K562 (cell line): Measurements from ENCODE around the gene ATF3. TPM values are rescaled to one million over a fixed set of nuclear protein-coding genes. Genes with fewer than 3 reads are reported as not detected.

Experiments
- BHLHE40 ChIP-seq: IDR thresholded peaks from 2 replicates; pipeline ENCODE4 v1.6.1; 2011; ENCODE audit warnings: low read length, improper control_type of control experiment
- CCAR2 ChIP-seq: fragments of 200-400 bp; formaldehyde crosslinking; IDR thresholded peaks from 2 replicates; pipeline ENCODE4 v1.6.1; 2017; ENCODE audit warnings: mild to moderate bottlenecking, low read depth, low read length
- EP300 ChIP-seq: IDR thresholded peaks from 2 replicates; pipeline ENCODE4 v1.6.1; 2012; ENCODE audit warnings: low read length, improper control_type of control experiment
- GATAD2B ChIP-seq: fragments of 450-650 bp; IDR thresholded peaks from 2 replicates; pipeline ENCODE4 v1.6.1; 2017; ENCODE audit warnings: mild to moderate bottlenecking, borderline replicate concordance
- KAT7 ChIP-seq: sonication (generic); formaldehyde crosslinking; IDR thresholded peaks from 2 replicates; pipeline ENCODE4 v1.8.0; 2022; ENCODE audit warnings: missing genetic modification reagents, mild to moderate bottlenecking, borderline replicate concordance
- MECOM ChIP-seq: fragments of 250-450 bp; sonication (Bioruptor Pico); IDR thresholded peaks from 2 replicates; pipeline ENCODE4 v1.8.0; 2022; ENCODE audit warnings: inconsistent platforms
- MEF2A ChIP-seq: IDR thresholded peaks from 2 replicates; pipeline ENCODE4 v1.6.1; 2011; ENCODE audit warnings: low read depth, mild to moderate bottlenecking, low read length, moderate library complexity; ENCODE audit not compliant: control insufficient read depth
- NFIX ChIP-seq: fragments of 250-450 bp; sonication (Bioruptor Pico); IDR thresholded peaks from 2 replicates; pipeline ENCODE4 v1.4.0; 2020; ENCODE audit warnings: low read depth, mild to moderate bottlenecking, moderate library complexity
- PHB2 ChIP-seq: fragments of 450-650 bp; IDR thresholded peaks from 2 replicates; pipeline ENCODE4 v1.6.1; 2017; ENCODE audit warnings: low read depth
- POU5F1 ChIP-seq: fragments of 150-350 bp; IDR thresholded peaks from 2 replicates; pipeline ENCODE4 v1.6.1; 2014; ENCODE audit warnings: borderline replicate concordance, low read length, low read depth, mild to moderate bottlenecking; ENCODE audit not compliant: partially characterized antibody
- RBFOX2 ChIP-seq: fragments of 200-400 bp; formaldehyde crosslinking; IDR thresholded peaks from 2 replicates; pipeline ENCODE4 v1.6.1; 2017; ENCODE audit warnings: low read depth, mild to moderate bottlenecking, low read length, moderate library complexity
- SAFB2 ChIP-seq: fragments of 200-400 bp; formaldehyde crosslinking; IDR thresholded peaks from 2 replicates; pipeline ENCODE4 v1.6.1; 2018; ENCODE audit warnings: borderline replicate concordance, low read length, low read depth, moderate library complexity; ENCODE audit not compliant: severe bottlenecking
- SRSF3 ChIP-seq: fragments of 200-400 bp; formaldehyde crosslinking; IDR thresholded peaks from 2 replicates; pipeline ENCODE4 v1.6.1; 2016; ENCODE audit warnings: mild to moderate bottlenecking, low read length, moderate library complexity; ENCODE audit not compliant: insufficient read depth
- SRSF9 ChIP-seq: fragments of 200-400 bp; formaldehyde crosslinking; IDR thresholded peaks from 2 replicates; pipeline ENCODE4 v1.6.1; 2017; ENCODE audit warnings: low read depth, low read length, borderline replicate concordance
- TCFL5 ChIP-seq: fragments of 250-450 bp; sonication (Bioruptor Pico); conservative IDR thresholded peaks from 2 replicates; pipeline ENCODE4 v1.6.1; 2021; ENCODE audit warnings: mild to moderate bottlenecking, moderate library complexity, matching md5 sums
- XRCC5 ChIP-seq: fragments of 200-400 bp; formaldehyde crosslinking; IDR thresholded peaks from 2 replicates; pipeline ENCODE4 v1.6.1; 2017; ENCODE audit warnings: low read depth, mild to moderate bottlenecking, low read length
- ZNF609 ChIP-seq: sonication (generic); formaldehyde crosslinking; IDR thresholded peaks from 2 replicates; pipeline ENCODE4 v1.8.1; 2023; ENCODE audit warnings: missing genetic modification reagents, mild to moderate bottlenecking, borderline replicate concordance
- ZNF77 ChIP-seq: fragments of 250-450 bp; sonication (Bioruptor Pico); IDR thresholded peaks from 2 replicates; pipeline ENCODE4 v1.5.0; 2020
- polyA plus RNA-seq, 8 experiments: library from polyadenylated mRNA; depleted of rRNA in 4 of 8; stranded (reverse) in 5 of 8; unstranded in 3 of 8; fragments of >200 nt; fragmentation: Nextera tagmentation in 2 of 8; fragmentation: Illumina TruSeq in 1 of 8; extraction: Ambion mirVana in 2 of 8; extraction: Trizol in 1 of 8; gene quantifications; 2 replicates each; pipeline versions ENCODE4 v1.2.1 to v1.2.3, GENCODE V29; 2011 to 2014; ENCODE audit warnings: inconsistent platforms in 1 of 8, missing spikeins in 1 of 8
- total RNA-seq, 7 experiments: library from RNA; depleted of rRNA in 6 of 7; stranded (reverse); fragments of >200 nt in 6 of 7; fragmentation: Illumina TruSeq in 2 of 7; extraction: Trizol in 2 of 7; gene quantifications; 2 replicates each; pipeline versions ENCODE4 v1.2.1 to v1.2.3, GENCODE V29; 2011 to 2021; ENCODE audit warnings: low replicate concordance in 1 of 7
- TF ChIP-seq, protein P1 (sequence below): fragments of 250-450 bp; sonication (Bioruptor Pico); IDR thresholded peaks from 2 replicates; pipeline ENCODE4 v1.4.0; 2020; ENCODE audit warnings: borderline replicate concordance
- TF ChIP-seq, protein P2 (sequence below): fragments of 250-450 bp; sonication (Bioruptor Pico); IDR thresholded peaks from 2 replicates; pipeline ENCODE4 v1.4.0; 2020; ENCODE audit warnings: mild to moderate bottlenecking, moderate library complexity

The ATF3 gene
- total and polyA plus RNA-seq, 9 of the 15 experiments (the other 6 are each of a cell fraction or from before 2014, with no cell fraction given), result 3.5 to 28.2 (median 19.8) TPM

GRCh38 chr1:212665241-212666115, 56.9 kb downstream of the ATF3 start (continued):
- TF ChIP-seq POU5F1 (no peak), BHLHE40 (no peak; the same call in 1 of the 2 replicates), EP300 (no peak), SRSF9 (no peak), KAT7 (no peak), MECOM (CRISPR knock-in tag) (no peak), ZNF609 (CRISPR knock-in tag) (no peak), XRCC5 (peak; percentile 89; the same call in 1 of the 2 replicates), TCFL5 (no peak), CCAR2 (no peak), SAFB2 (no peak), GATAD2B (no peak), ZNF77 (CRISPR knock-in tag) (no peak), SRSF3 (no peak), PHB2 (no peak), MEF2A (no peak), RBFOX2 (0 out of 2 replicates have a peak, but pooled peaks have one; percentile 25), NFIX (CRISPR knock-in tag) (no peak)
- TF ChIP-seq, protein P1, sequence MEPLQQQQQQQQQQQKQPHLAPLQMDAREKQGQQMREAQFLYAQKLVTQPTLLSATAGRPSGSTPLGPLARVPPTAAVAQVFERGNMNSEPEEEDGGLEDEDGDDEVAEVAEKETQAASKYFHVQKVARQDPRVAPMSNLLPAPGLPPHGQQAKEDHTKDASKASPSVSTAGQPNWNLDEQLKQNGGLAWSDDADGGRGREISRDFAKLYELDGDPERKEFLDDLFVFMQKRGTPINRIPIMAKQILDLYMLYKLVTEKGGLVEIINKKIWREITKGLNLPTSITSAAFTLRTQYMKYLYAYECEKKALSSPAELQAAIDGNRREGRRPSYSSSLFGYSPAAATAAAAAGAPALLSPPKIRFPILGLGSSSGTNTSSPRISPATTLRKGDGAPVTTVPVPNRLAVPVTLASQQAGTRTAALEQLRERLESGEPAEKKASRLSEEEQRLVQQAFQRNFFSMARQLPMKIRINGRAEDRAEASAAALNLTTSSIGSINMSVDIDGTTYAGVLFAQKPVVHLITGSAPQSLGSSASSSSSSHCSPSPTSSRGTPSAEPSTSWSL (CRISPR knock-in tag), result no peak
- TF ChIP-seq, protein P2, sequence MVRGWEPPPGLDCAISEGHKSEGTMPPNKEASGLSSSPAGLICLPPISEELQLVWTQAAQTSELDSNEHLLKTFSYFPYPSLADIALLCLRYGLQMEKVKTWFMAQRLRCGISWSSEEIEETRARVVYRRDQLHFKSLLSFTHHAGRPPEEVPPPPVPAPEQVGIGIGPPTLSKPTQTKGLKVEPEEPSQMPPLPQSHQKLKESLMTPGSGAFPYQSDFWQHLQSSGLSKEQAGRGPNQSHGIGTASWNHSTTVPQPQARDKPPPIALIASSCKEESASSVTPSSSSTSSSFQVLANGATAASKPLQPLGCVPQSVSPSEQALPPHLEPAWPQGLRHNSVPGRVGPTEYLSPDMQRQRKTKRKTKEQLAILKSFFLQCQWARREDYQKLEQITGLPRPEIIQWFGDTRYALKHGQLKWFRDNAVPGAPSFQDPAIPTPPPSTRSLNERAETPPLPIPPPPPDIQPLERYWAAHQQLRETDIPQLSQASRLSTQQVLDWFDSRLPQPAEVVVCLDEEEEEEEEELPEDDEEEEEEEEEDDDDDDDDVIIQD (CRISPR knock-in tag), result no peak
